Large intestine (tissue), 3 donors: ENCODE results near the gene RIPPLY3. TPM values are rescaled to one million over a fixed set of nuclear protein-coding genes. Genes with fewer than 3 reads are reported as not detected.

Experiments
- DNase-seq, 2 donors: peaks; one replicate each; pipeline versions ENCODE4 v3.0.0 to v3.0.0-alpha.2; 2013
- H3K27ac ChIP-seq: one replicate; pipeline ENCODE4 v1.5.1; 2013; ENCODE audit warnings: low read length
- H3K27me3 ChIP-seq: 2 replicates; pipeline ENCODE4 v1.6.1; 2013; ENCODE audit warnings: low read length; ENCODE audit not compliant: control insufficient read depth, insufficient read depth
- H3K36me3 ChIP-seq: 2 replicates; pipeline ENCODE4 v1.6.1; 2013; ENCODE audit warnings: low read length; ENCODE audit not compliant: control insufficient read depth, insufficient read depth
- H3K4me1 ChIP-seq: one replicate; pipeline ENCODE4 v1.6.1; 2013; ENCODE audit warnings: low read length; ENCODE audit not compliant: control insufficient read depth, insufficient read depth
- H3K4me3 ChIP-seq: one replicate; pipeline ENCODE4 v1.5.1; 2013; ENCODE audit warnings: low read length
- H3K9me3 ChIP-seq: one replicate; pipeline ENCODE4 v1.6.1; 2013; ENCODE audit warnings: mild to moderate bottlenecking, low read depth, low read length, moderate library complexity; ENCODE audit not compliant: control insufficient read depth
- WGBS: methylation state at CpG from one replicate; pipeline ENCODE4 v1.1.5; 2013; ENCODE audit warnings: low lambda C conversion rate; ENCODE audit not compliant: insufficient coverage; 5-methylcytosine and 5-hydroxymethylcytosine counted together
- polyA plus RNA-seq: library from polyadenylated mRNA; unstranded; fragments of 120-200 nt; gene quantifications from one replicate; pipeline ENCODE4 v1.2.1, GENCODE V29; 2013

Gene RIPPLY3
- polyA plus RNA-seq, 1 donor: 0.24 TPM

GRCh38 chr21:36966821-36967768 is 39.4 kb upstream of the RIPPLY3 start:
- no peaks in the 10 kb centered on the region for H3K4me1 ChIP-seq
- no peaks in the 10 kb centered on the region for H3K9me3 ChIP-seq
- H3K27me3 ChIP-seq: no peaks in the 10 kb centered on the region
- WGBS: 29% methylated on average over 5 of the region's 34 CpGs
- peak overlapping the region; percentile 55 for H3K27ac ChIP-seq
- DNase-seq: peak in 1 of 2 donors; percentile 43
- H3K36me3 ChIP-seq: no peaks in the 10 kb centered on the region
- H3K4me3 ChIP-seq: peak overlapping the region; percentile 49

GRCh38 chr21:36968414-36968813 is 38.1 kb upstream of the RIPPLY3 start:
- no peak overlapping the region for H3K27ac ChIP-seq
- no peaks in the 10 kb centered on the region for H3K9me3 ChIP-seq
- no peaks in the 10 kb centered on the region for H3K27me3 ChIP-seq
- WGBS: 40% methylated on average over 1 of the region's 4 CpGs
- DNase-seq: no peak
- H3K4me3 ChIP-seq: no peak overlapping the region
- no peaks in the 10 kb centered on the region for H3K36me3 ChIP-seq
- H3K4me1 ChIP-seq: no peaks in the 10 kb centered on the region

- no peaks in the 10 kb centered on the region for H3K9me3 ChIP-seq
- DNase-seq: no peak
- H3K27ac ChIP-seq: no peak overlapping the region
- no CpG with 5 or more reads among the region's 1 CpG for WGBS
- no peaks in the 10 kb centered on the region for H3K4me1 ChIP-seq
- no peak overlapping the region for H3K4me3 ChIP-seq
- no peaks in the 10 kb centered on the region for H3K36me3 ChIP-seq
- H3K27me3 ChIP-seq: no peaks in the 10 kb centered on the region
Observed at GRCh38 chr21:36968976-36969375, 37.5 kb upstream of the RIPPLY3 start.

GRCh38 chr21:36973986-36974850 is 32.3 kb upstream of the RIPPLY3 start:
- Histone ChIP-seq H3K27ac (no peak overlapping the region), H3K4me1 (no peaks in the 10 kb centered on the region), H3K27me3 (no peaks in the 10 kb centered on the region), H3K4me3 (no peak overlapping the region), H3K9me3 (no peaks in the 10 kb centered on the region), H3K36me3 (no peaks in the 10 kb centered on the region)
- no peak for DNase-seq
- WGBS: 60% methylated on average over 1 of the region's 14 CpGs

- no peaks in the 10 kb centered on the region for H3K27me3 ChIP-seq
- H3K4me3 ChIP-seq: no peak overlapping the region
- no peaks in the 10 kb centered on the region for H3K36me3 ChIP-seq
- DNase-seq: no peak
- H3K4me1 ChIP-seq: no peaks in the 10 kb centered on the region
- no peak overlapping the region for H3K27ac ChIP-seq
- WGBS: 100% methylated on average over 1 of the region's 6 CpGs
- H3K9me3 ChIP-seq: no peaks in the 10 kb centered on the region
Observed at GRCh38 chr21:36974851-36975192, 31.7 kb upstream of the RIPPLY3 start.

GRCh38 chr21:36976228-36976861 is 30.2 kb upstream of the RIPPLY3 start:
- Histone ChIP-seq H3K9me3 (no peaks in the 10 kb centered on the region), H3K4me3 (no peak overlapping the region), H3K36me3 (no peaks in the 10 kb centered on the region), H3K4me1 (peaks cover 4% of the 10 kb centered on the region), H3K27me3 (peaks cover 4% of the 10 kb centered on the region), H3K27ac (no peak overlapping the region)
- WGBS: no CpG with 5 or more reads among the region's 5 CpGs
- no peak for DNase-seq

- no peaks in the 10 kb centered on the region for H3K36me3 ChIP-seq
- H3K27me3 ChIP-seq: peaks cover 4% of the 10 kb centered on the region
- H3K9me3 ChIP-seq: no peaks in the 10 kb centered on the region
- peaks cover 4% of the 10 kb centered on the region for H3K4me1 ChIP-seq
- H3K27ac ChIP-seq: no peak overlapping the region
- peak; percentile 40 for DNase-seq
- WGBS: 83% methylated on average over 1 of the region's 8 CpGs
- no peak overlapping the region for H3K4me3 ChIP-seq
Observed at GRCh38 chr21:36976882-36977651, 29.4 kb upstream of the RIPPLY3 start.

GRCh38 chr21:36980280-36981048 is 26.0 kb upstream of the RIPPLY3 start:
- peak overlapping the region; percentile 35 for H3K4me3 ChIP-seq
- no peaks in the 10 kb centered on the region for H3K36me3 ChIP-seq
- H3K4me1 ChIP-seq: peaks cover 4% of the 10 kb centered on the region
- whole genome bisulfite sequencing: no CpG with 5 or more reads among the region's 53 CpGs
- H3K27ac ChIP-seq: no peak overlapping the region
- no peaks in the 10 kb centered on the region for H3K9me3 ChIP-seq
- DNase-seq: peak in 1 of 2 donors; percentile 46
- H3K27me3 ChIP-seq: peaks cover 4% of the 10 kb centered on the region

GRCh38 chr21:36981049-36981391 is 25.5 kb upstream of the RIPPLY3 start:
- WGBS: no CpG with 5 or more reads among the region's 2 CpGs
- Histone ChIP-seq H3K36me3 (no peaks in the 10 kb centered on the region), H3K9me3 (no peaks in the 10 kb centered on the region), H3K4me3 (peak overlapping the region; percentile 35), H3K27me3 (peaks cover 4% of the 10 kb centered on the region), H3K4me1 (peaks cover 4% of the 10 kb centered on the region), H3K27ac (no peak overlapping the region)
- DNase-seq: no peak
